ENCODE data around the gene OSBPL8.

GRCh38 chr12:76424941-76425340 is 134.6 kb downstream of the OSBPL8 start:
- TF ChIP-seq POLR2A (IDR thresholded peaks at IDR 0.05; ENCODE audit: low read length) (no peak), GATA1 (IDR thresholded peaks at IDR 0.05; ENCODE audit: low read depth, low read length) (no peak)
